22Rv1 (cell line): ENCODE data around the gene NECAP2.

ENCODE experiments used
- ZFX ChIP-seq: fragments of 450-650 bp; IDR thresholded peaks from 2 replicates; pipeline ENCODE4 v1.6.1; 2017; ENCODE audit warnings: antibody characterized with exemption, borderline replicate concordance
- TF ChIP-seq, protein P1 (sequence below): fragments of 450-650 bp; IDR thresholded peaks from 2 replicates; pipeline ENCODE4 v1.5.1; 2017; ENCODE audit warnings: mild to moderate bottlenecking

DNA sequence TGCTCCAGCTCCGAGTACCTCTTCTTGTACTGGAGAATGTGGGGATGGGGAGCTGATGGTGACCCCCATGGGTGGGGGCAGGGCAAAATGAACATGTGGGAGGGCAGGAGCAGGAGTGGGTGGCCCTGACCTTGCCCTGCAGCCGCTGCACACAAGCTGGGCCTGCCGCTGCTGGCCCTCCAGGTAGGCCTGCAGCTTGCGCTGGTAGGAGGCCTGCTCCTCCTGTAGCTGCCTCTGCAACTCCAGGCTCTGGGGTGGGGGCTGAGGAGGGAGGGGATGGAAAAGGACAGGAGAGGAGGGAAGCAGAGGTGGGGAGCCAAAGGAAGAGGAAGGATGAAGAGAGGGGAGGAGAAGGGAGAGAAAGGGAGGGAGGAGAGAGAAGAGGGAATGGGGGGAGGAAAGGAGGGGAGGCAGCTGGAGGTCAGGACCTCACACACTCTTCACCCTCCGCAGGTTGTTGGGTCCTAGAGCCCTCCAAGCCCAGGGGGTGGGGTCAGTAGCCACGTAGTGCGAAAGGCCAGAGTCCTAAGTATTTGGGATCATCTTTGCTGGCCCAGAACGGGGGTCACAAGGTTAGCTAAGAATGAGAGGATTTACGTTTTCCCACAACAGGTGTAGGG is 50.6 kb downstream of the NECAP2 start:
- TF ChIP-seq, protein P1, sequence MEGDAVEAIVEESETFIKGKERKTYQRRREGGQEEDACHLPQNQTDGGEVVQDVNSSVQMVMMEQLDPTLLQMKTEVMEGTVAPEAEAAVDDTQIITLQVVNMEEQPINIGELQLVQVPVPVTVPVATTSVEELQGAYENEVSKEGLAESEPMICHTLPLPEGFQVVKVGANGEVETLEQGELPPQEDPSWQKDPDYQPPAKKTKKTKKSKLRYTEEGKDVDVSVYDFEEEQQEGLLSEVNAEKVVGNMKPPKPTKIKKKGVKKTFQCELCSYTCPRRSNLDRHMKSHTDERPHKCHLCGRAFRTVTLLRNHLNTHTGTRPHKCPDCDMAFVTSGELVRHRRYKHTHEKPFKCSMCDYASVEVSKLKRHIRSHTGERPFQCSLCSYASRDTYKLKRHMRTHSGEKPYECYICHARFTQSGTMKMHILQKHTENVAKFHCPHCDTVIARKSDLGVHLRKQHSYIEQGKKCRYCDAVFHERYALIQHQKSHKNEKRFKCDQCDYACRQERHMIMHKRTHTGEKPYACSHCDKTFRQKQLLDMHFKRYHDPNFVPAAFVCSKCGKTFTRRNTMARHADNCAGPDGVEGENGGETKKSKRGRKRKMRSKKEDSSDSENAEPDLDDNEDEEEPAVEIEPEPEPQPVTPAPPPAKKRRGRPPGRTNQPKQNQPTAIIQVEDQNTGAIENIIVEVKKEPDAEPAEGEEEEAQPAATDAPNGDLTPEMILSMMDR = no peak
- no peak for TF ChIP-seq ZFX
